Activated B cell treated with CpG ODN at 0.5 μM for 24 hours (primary cell): ENCODE data around the gene SRPX2. TPM values are rescaled to one million over a fixed set of nuclear protein-coding genes. Genes with fewer than 3 reads are reported as not detected.

Experiments
- ATAC-seq: fragments of 200-7000 bp; cut with Tn5 transposase; one replicate; pipeline ENCODE4 v1.10.0; 2021; ENCODE audit warnings: low read depth, mild to moderate bottlenecking, moderate library complexity
- CTCF ChIA-PET: fragments of 350-600 bp; sonication (Branson Sonifier 250); formaldehyde crosslinking; loops from one replicate; lab custom pipeline; 2021; ENCODE audit warnings: antibody characterized with exemption; lab: Charles Lee
- POLR2A ChIA-PET: fragments of 350-600 bp; sonication (Branson Sonifier 250); formaldehyde crosslinking; loops from one replicate; lab custom pipeline; 2021; ENCODE audit warnings: antibody characterized with exemption; lab: Charles Lee
- DNase-seq: peaks from one replicate; pipeline ENCODE4 v3.0.0; 2022
- H3K27ac Mint-ChIP-seq: one replicate; pipeline ENCODE4 v1.8.0; 2020; ENCODE audit warnings: mixed read lengths
- H3K27me3 Mint-ChIP-seq: one replicate; pipeline ENCODE4 v1.8.0; 2021; ENCODE audit warnings: mixed read lengths
- H3K36me3 Mint-ChIP-seq: one replicate; pipeline ENCODE4 v1.8.0; 2021; ENCODE audit warnings: low read depth, mixed read lengths
- H3K4me1 Mint-ChIP-seq: one replicate; pipeline ENCODE4 v1.8.0; 2021; ENCODE audit warnings: mixed read lengths
- H3K4me3 Mint-ChIP-seq: one replicate; pipeline ENCODE4 v1.8.0; 2020; ENCODE audit warnings: mild to moderate bottlenecking, mixed read lengths
- H3K9me3 Mint-ChIP-seq: one replicate; pipeline ENCODE4 v1.8.0; 2020; ENCODE audit warnings: mixed read lengths
- CTCF ChIP-seq: fragments of 200-600 bp; IDR thresholded peaks from one replicate; pipeline ENCODE4 v1.8.0; 2022; ENCODE audit warnings: antibody characterized with exemption, mild to moderate bottlenecking
- intact Hi-C: fragments of 100-400 bp; cut with micrococcal nuclease; formaldehyde crosslinking; loops from one replicate; pipeline ENCODE4 v1.15.1; 2024
- total RNA-seq: library from RNA; stranded (reverse); gene quantifications from 2 replicates; pipeline ENCODE4 v1.2.3, GENCODE V29; 2022

Gene SRPX2
- total RNA-seq, 1 donor from 2014 or later, result not detected

DNA sequence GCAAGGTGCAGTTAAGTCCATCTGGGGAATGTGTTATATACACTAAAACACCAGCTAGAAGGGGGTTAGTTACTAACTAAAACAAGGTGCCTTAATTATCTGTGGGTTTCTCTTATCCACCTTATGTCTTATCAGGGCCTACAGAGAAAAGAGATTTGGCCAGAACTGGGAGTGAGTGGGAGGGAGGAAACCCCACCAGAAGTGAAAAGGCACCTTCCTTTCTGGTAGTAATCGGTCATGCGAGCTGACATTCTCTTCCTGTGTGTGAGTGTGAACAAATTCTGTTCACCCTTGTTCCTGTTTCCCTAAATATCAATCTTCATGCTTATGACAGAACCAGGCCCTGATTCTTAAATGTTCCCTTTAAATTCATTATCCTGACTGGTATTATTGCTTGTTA lies 43.5 kb downstream of the SRPX2 start:
- ATAC-seq (peak; percentile 68), DNase-seq (no peak)
- H3K9me3 Mint-ChIP-seq, result no peaks in the 10 kb centered on the region
- peak overlapping the region; percentile 58 for H3K4me3 Mint-ChIP-seq
- ChIA-PET CTCF (interaction anchor here (1.1 to 6.7 kb wide), 8 partner anchors 13 to 518 kb away, joined by 3 to 135 read pairs (median 4); no protein-coding TSS in a partner anchor), POLR2A (interaction anchor here (1.3 kb wide), 2 partner anchors 11 to 81 kb away, joined by 5 read pairs; no protein-coding TSS in a partner anchor)
- H3K27ac Mint-ChIP-seq, result peak overlapping the region; percentile 83
- H3K4me1 Mint-ChIP-seq, result peaks cover 28% of the 10 kb centered on the region
- intact Hi-C loops, result loop anchor here (5.0 kb wide), 1 partner anchor 245 kb away; no protein-coding TSS in a partner anchor
- no peak for TF ChIP-seq CTCF
- H3K36me3 Mint-ChIP-seq, result no peaks in the 10 kb centered on the region
- H3K27me3 Mint-ChIP-seq, result no peaks in the 10 kb centered on the region

DNA sequence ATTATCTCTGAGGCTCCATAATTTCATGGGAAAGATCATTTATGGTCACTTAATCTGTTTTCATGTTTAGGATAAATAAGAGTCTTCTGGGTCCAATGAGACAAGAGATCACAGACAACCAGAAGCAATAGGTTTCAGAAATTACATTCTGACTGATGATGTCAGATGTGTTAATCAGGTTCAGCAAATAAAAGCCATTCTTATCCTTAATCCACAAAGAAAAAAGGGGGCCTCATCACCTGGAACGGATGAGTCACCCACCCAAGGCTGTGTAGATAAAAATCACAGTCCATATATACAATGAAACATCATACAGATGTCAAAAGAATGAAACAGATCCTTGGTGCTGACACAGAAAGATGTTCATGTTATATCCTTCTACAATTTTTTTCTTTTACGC lies 51.3 kb downstream of the SRPX2 start:
- CTCF ChIA-PET, result no interaction called here
- no peak for ATAC-seq
- no peaks in the 10 kb centered on the region for H3K9me3 Mint-ChIP-seq

GRCh38 chrX:100695991-100696390 lies 52.0 kb downstream of the SRPX2 start:
- no peaks in the 10 kb centered on the region for H3K9me3 Mint-ChIP-seq
- no peaks in the 10 kb centered on the region for H3K36me3 Mint-ChIP-seq
- H3K27me3 Mint-ChIP-seq, result no peaks in the 10 kb centered on the region
- no peak for TF ChIP-seq CTCF
- no peak for ATAC-seq
- CTCF ChIA-PET, result no interaction called here
- no peak overlapping the region for H3K27ac Mint-ChIP-seq
- POLR2A ChIA-PET, result no interaction called here
- DNase-seq, result no peak
- no peak overlapping the region for H3K4me3 Mint-ChIP-seq
- H3K4me1 Mint-ChIP-seq, result peaks cover 20% of the 10 kb centered on the region
- intact Hi-C loops, result no loop called here

More for the DNA sequence above, 51.3 kb downstream of the SRPX2 start:
- no peak overlapping the region for H3K4me3 Mint-ChIP-seq
- intact Hi-C loops, result no loop called here
- H3K36me3 Mint-ChIP-seq, result no peaks in the 10 kb centered on the region
- H3K27ac Mint-ChIP-seq, result no peak overlapping the region
- H3K4me1 Mint-ChIP-seq, result peaks cover 18% of the 10 kb centered on the region
- POLR2A ChIA-PET, result no interaction called here
- DNase-seq, result no peak
- no peak for TF ChIP-seq CTCF
- no peaks in the 10 kb centered on the region for H3K27me3 Mint-ChIP-seq

DNA sequence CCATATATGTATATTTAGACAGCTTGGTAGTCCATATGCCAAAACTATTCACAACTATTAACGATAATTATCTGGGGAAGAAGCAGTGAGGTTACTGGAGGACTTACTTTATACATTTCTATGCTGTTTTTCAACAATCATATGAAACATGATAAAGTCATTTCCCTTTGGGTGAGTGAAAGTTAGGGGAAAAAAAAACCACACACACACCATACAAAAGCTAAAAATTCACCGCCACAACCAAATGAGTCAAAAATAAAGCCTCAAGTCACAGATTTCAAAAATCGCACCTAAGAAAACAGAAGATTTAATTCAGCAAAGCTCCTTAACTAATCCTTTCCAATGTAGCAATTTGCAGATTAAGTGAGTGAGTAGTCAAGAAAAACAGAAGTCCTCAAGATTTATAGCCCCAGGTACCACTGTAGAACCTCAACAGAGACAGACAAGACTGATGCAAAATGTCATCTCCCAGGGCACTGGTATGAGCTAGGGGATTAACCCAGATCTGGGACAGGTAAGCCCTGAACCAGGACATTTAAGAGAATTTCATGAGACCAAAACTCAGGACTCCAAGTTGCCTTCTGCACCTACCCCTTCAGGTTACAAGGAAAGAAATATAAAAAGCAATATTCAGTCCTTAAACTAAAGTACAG lies 52.8 kb downstream of the SRPX2 start:
- ATAC-seq, result no peak
- peaks cover 20% of the 10 kb centered on the region for H3K4me1 Mint-ChIP-seq
- POLR2A ChIA-PET, result no interaction called here
- TF ChIP-seq CTCF, result no peak
- no peaks in the 10 kb centered on the region for H3K27me3 Mint-ChIP-seq
- H3K9me3 Mint-ChIP-seq, result no peaks in the 10 kb centered on the region
- DNase-seq, result no peak
- H3K4me3 Mint-ChIP-seq, result no peak overlapping the region
- no peak overlapping the region for H3K27ac Mint-ChIP-seq
- no peaks in the 10 kb centered on the region for H3K36me3 Mint-ChIP-seq
- intact Hi-C loops, result no loop called here
- CTCF ChIA-PET, result interaction anchor here (1.0 kb wide), 1 partner anchor 72 kb away, joined by 3 read pairs; no protein-coding TSS in a partner anchor

DNA sequence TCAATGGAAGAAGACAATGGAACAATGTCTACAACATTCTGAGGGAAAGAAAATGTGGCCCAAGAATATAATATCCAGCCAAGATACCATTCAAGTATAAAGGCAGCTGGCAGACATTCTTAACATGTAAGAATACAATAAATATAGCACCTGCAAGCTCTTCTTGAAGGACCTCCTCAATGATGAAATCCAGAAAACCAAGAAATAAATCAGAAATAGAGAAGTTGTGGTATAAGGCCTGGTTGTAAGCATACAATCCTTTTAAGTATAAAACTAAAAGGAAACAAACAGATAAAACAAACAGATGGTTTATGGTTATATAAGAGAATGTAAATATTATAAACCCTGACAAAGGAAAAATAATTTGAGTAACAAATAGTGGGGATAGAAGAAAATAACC lies 54.6 kb downstream of the SRPX2 start:
- DNase-seq (no peak), ATAC-seq (no peak)
- Mint-ChIP-seq H3K27ac (peak overlapping the region; percentile 53), H3K27me3 (no peaks in the 10 kb centered on the region), H3K4me1 (peaks cover 20% of the 10 kb centered on the region), H3K36me3 (no peaks in the 10 kb centered on the region), H3K4me3 (no peak overlapping the region), H3K9me3 (no peaks in the 10 kb centered on the region)
- intact Hi-C loops, result no loop called here
- POLR2A ChIA-PET, result interaction anchor here (0.5 to 1.2 kb wide), 2 partner anchors 11 kb away, joined by 4 to 5 read pairs; no protein-coding TSS in a partner anchor
- CTCF ChIA-PET, result interaction anchor here (0.6 to 1.3 kb wide), 2 partner anchors 70 to 83 kb away, joined by 3 to 4 read pairs; no protein-coding TSS in a partner anchor
- no peak for TF ChIP-seq CTCF
